CD14-positive monocyte (primary cell): ENCODE data around the gene CBR3. TPM values are rescaled to one million over a fixed set of nuclear protein-coding genes. Genes with fewer than 3 reads are reported as not detected.

Experiments
- DNase-seq, 3 donors: peaks; one replicate each; pipeline ENCODE4 v3.0.0-alpha.2; 2011 to 2022
- H2AFZ ChIP-seq: 2 replicates; pipeline ENCODE4 v1.6.0; 2012; ENCODE audit warnings: mild to moderate bottlenecking, low read depth, low read length, inconsistent platforms; ENCODE audit not compliant: insufficient read depth, poor library complexity, severe bottlenecking
- H3K27ac ChIP-seq, 2 donors: 1 replicate in 1 of 2; 2 replicates in 1 of 2; pipeline ENCODE4 v1.5.1; 2012 to 2013; ENCODE audit warnings: low read length in 2 of 2, control low read depth in 1 of 2, inconsistent platforms in 1 of 2, low read depth in 1 of 2, mild to moderate bottlenecking in 1 of 2
- H3K27me3 ChIP-seq, 2 donors: one replicate each; pipeline versions ENCODE4 v1.6.0 to v1.6.1; 2011 to 2013; ENCODE audit warnings: low read length in 2 of 2; ENCODE audit not compliant: control insufficient read depth in 2 of 2, insufficient read depth in 2 of 2
- H3K36me3 ChIP-seq, 2 donors: replicated peaks in 1 of 2; 1 replicate in 1 of 2; 2 replicates in 1 of 2; pipeline versions ENCODE4 v1.5.1 to v1.6.1; 2012 to 2013; ENCODE audit warnings: low read length in 2 of 2, control low read depth in 1 of 2, inconsistent platforms in 1 of 2, mild to moderate bottlenecking in 1 of 2; ENCODE audit not compliant: insufficient read depth in 2 of 2, control insufficient read depth in 1 of 2
- H3K4me1 ChIP-seq, 2 donors: 1 replicate in 1 of 2; 2 replicates in 1 of 2; pipeline versions ENCODE4 v1.5.1 to v1.6.1; 2012 to 2013; ENCODE audit warnings: low read length in 2 of 2, control low read depth in 1 of 2, inconsistent platforms in 1 of 2, mild to moderate bottlenecking in 1 of 2, moderate library complexity in 1 of 2; ENCODE audit not compliant: insufficient read depth in 2 of 2, control insufficient read depth in 1 of 2
- H3K4me2 ChIP-seq: replicated peaks from 2 replicates; pipeline ENCODE3; 2012; ENCODE audit warnings: low read length, moderate library complexity, mild to moderate bottlenecking; ENCODE audit not compliant: poor library complexity, severe bottlenecking; ENCODE audit errors: extremely low read depth
- H3K4me3 ChIP-seq, 3 experiments: fragments of 200-600 bp in 1 of 3; sonication (generic) in 1 of 3; replicated peaks in 1 of 3; 1 replicate in 2 of 3; 2 replicates in 1 of 3; pipeline ENCODE4 v1.5.1; 2011 to 2013; ENCODE audit warnings: low read length in 3 of 3, mild to moderate bottlenecking in 3 of 3, control low read depth in 2 of 3, low read depth in 2 of 3, inconsistent platforms in 1 of 3, moderate library complexity in 1 of 3
- H3K79me2 ChIP-seq: 2 replicates; pipeline ENCODE4 v1.6.0; 2012; ENCODE audit warnings: mild to moderate bottlenecking, control low read depth, inconsistent platforms, low read length, moderate library complexity; ENCODE audit not compliant: insufficient read depth
- H3K9ac ChIP-seq: 2 replicates; pipeline ENCODE4 v1.6.0; 2017; ENCODE audit warnings: low read length, mild to moderate bottlenecking; ENCODE audit not compliant: insufficient read depth, poor library complexity, severe bottlenecking
- H3K9me3 ChIP-seq, 2 donors: replicated peaks in 1 of 2; 1 replicate in 1 of 2; 2 replicates in 1 of 2; pipeline versions ENCODE4 v1.5.1 to v1.6.1; 2012 to 2013; ENCODE audit warnings: low read length in 2 of 2, control low read depth in 1 of 2; ENCODE audit not compliant: control insufficient read depth in 1 of 2, insufficient read depth in 1 of 2
- H4K20me1 ChIP-seq: 2 replicates; pipeline ENCODE4 v1.6.0; 2012; ENCODE audit warnings: mild to moderate bottlenecking, low read length, control low read depth, moderate library complexity; ENCODE audit not compliant: insufficient read depth
- H3K27ac Mint-ChIP-seq, 7 donors: one replicate each; pipeline ENCODE4 v1.8.0; 2020; ENCODE audit warnings: mild to moderate bottlenecking in 7 of 7, mixed read lengths in 7 of 7, moderate library complexity in 6 of 7, inconsistent platforms in 2 of 7
- H3K27me3 Mint-ChIP-seq, 3 donors: one replicate each; pipeline ENCODE4 v1.8.0; 2021 to 2022; ENCODE audit warnings: low read depth in 3 of 3, mild to moderate bottlenecking in 3 of 3, mixed read lengths in 3 of 3, moderate library complexity in 3 of 3, inconsistent platforms in 1 of 3
- H3K36me3 Mint-ChIP-seq, 2 donors: one replicate each; pipeline ENCODE4 v1.8.0; 2020; ENCODE audit warnings: mixed read lengths in 2 of 2, inconsistent platforms in 1 of 2, mild to moderate bottlenecking in 1 of 2
- H3K4me1 Mint-ChIP-seq: one replicate; pipeline ENCODE4 v1.8.0; 2020; ENCODE audit warnings: mild to moderate bottlenecking, mixed read lengths
- H3K4me3 Mint-ChIP-seq, 2 donors: one replicate each; pipeline ENCODE4 v1.8.0; 2020; ENCODE audit warnings: mild to moderate bottlenecking in 2 of 2, mixed read lengths in 2 of 2, moderate library complexity in 1 of 2
- H3K9me3 Mint-ChIP-seq, 7 donors: one replicate each; pipeline ENCODE4 v1.8.0; 2020 to 2022; ENCODE audit warnings: mixed read lengths in 7 of 7, mild to moderate bottlenecking in 6 of 7, moderate library complexity in 6 of 7, inconsistent platforms in 2 of 7
- WGBS: methylation state at CpG from one replicate; pipeline ENCODE4 v1.1.5; 2013; ENCODE audit warnings: missing lambda C conversion rate; ENCODE audit not compliant: insufficient coverage; 5-methylcytosine and 5-hydroxymethylcytosine counted together
- intact Hi-C, 2 donors: fragments of 100-400 bp; cut with micrococcal nuclease; formaldehyde crosslinking; loops; one replicate each; pipeline versions ENCODE4 v1.15.0 to v1.15.1; 2023
- polyA plus RNA-seq, 3 donors: library from polyadenylated mRNA; depleted of rRNA in 1 of 3; unstranded in 2 of 3; stranded (reverse) in 1 of 3; fragments of 300-500 nt in 2 of 3; fragments of >200 nt in 1 of 3; fragmentation: Illumina TruSeq in 2 of 3; gene quantifications; 1 replicate in 2 of 3; 2 replicates in 1 of 3; pipeline ENCODE4 v1.2.3, GENCODE V29; 2012 to 2021
- TF ChIP-seq, protein P1 (sequence below): fragments of 200-600 bp; IDR thresholded peaks from one replicate; pipeline ENCODE4 v1.8.0; 2022; ENCODE audit warnings: antibody characterized with exemption, mild to moderate bottlenecking

Gene CBR3
- polyA plus RNA-seq, 3 donors = 0.32 to 0.40 TPM; not detected in 1

- H3K27me3 ChIP-seq = no peaks in the 10 kb centered on the region
- WGBS = 95% methylated on average over 16 of the region's 16 CpGs
- no peak overlapping the region for H3K4me3 ChIP-seq
- H3K27ac ChIP-seq = no peak overlapping the region
- TF ChIP-seq, protein P1, sequence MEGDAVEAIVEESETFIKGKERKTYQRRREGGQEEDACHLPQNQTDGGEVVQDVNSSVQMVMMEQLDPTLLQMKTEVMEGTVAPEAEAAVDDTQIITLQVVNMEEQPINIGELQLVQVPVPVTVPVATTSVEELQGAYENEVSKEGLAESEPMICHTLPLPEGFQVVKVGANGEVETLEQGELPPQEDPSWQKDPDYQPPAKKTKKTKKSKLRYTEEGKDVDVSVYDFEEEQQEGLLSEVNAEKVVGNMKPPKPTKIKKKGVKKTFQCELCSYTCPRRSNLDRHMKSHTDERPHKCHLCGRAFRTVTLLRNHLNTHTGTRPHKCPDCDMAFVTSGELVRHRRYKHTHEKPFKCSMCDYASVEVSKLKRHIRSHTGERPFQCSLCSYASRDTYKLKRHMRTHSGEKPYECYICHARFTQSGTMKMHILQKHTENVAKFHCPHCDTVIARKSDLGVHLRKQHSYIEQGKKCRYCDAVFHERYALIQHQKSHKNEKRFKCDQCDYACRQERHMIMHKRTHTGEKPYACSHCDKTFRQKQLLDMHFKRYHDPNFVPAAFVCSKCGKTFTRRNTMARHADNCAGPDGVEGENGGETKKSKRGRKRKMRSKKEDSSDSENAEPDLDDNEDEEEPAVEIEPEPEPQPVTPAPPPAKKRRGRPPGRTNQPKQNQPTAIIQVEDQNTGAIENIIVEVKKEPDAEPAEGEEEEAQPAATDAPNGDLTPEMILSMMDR = no peak
- peaks cover 22 to 45% of the 10 kb centered on the region in 2 donors for H3K36me3 Mint-ChIP-seq
- H3K9me3 ChIP-seq = no peaks in the 10 kb centered on the region
- intact Hi-C loops = no loop called here
- no peak overlapping the region for H2AFZ ChIP-seq
- peaks cover 63 to 67% of the 10 kb centered on the region in 2 donors for H3K4me1 ChIP-seq
- H3K79me2 ChIP-seq = peaks cover 50% of the 10 kb centered on the region
- H3K9ac ChIP-seq = no peak overlapping the region
- no peak overlapping the region for H3K4me3 Mint-ChIP-seq
- H3K36me3 ChIP-seq = peaks cover 7 to 21% of the 10 kb centered on the region in 2 donors
- H3K4me2 ChIP-seq = no peak overlapping the region
- peaks cover 0 to 9% (median 3%) of the 10 kb centered on the region in 7 donors for H3K9me3 Mint-ChIP-seq
- H3K27me3 Mint-ChIP-seq = peaks cover 0 to 2% (median 0%) of the 10 kb centered on the region in 3 donors
- DNase-seq = no peak
- H3K4me1 Mint-ChIP-seq = peaks cover 61% of the 10 kb centered on the region
- peaks cover 20% of the 10 kb centered on the region for H4K20me1 ChIP-seq
- H3K27ac Mint-ChIP-seq = no peak overlapping the region
These were observed 49.7 kb downstream of the CBR3 start for GRCh38 chr21:36184545-36184944.

DNA sequence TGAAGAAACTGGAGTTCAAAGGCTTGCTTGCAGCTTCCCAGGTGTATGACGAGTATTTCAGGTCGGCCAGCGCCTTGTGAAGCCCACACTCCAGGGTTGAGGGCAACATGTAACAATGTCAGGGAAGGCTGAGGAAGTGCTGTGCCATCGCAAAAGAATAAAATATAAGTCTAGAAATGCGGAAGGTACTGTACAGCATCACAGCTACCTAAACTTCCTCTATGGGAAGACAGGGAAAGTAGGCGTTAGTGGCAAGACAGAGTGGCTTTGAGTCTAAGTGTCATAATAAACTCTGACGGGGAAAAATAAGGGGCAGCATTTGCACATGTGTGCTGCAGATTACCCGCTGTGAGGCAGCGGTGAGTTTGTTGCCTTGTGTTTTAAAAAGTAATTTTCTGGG, 50.6 kb downstream of the CBR3 start:
- Mint-ChIP-seq H3K4me3 (no peak overlapping the region), H3K27ac (peak overlapping the region in 5 of 7 donors; percentile 14 to 82 (median 62)), H3K27me3 (peaks cover 0 to 2% (median 0%) of the 10 kb centered on the region in 3 donors), H3K36me3 (peaks cover 23 to 41% of the 10 kb centered on the region in 2 donors), H3K4me1 (peaks cover 61% of the 10 kb centered on the region), H3K9me3 (peaks cover 0 to 9% (median 3%) of the 10 kb centered on the region in 7 donors)
- Histone ChIP-seq H3K27ac (peak overlapping the region in 1 of 2 donors; percentile 71), H3K36me3 (peaks cover 7 to 21% of the 10 kb centered on the region in 2 donors), H3K79me2 (peaks cover 42% of the 10 kb centered on the region), H2AFZ (no peak overlapping the region), H3K4me1 (peaks cover 61 to 66% of the 10 kb centered on the region in 2 donors), H3K4me3 (no peak overlapping the region), H3K27me3 (no peaks in the 10 kb centered on the region), H4K20me1 (peaks cover 20% of the 10 kb centered on the region), H3K9me3 (no peaks in the 10 kb centered on the region), H3K4me2 (no peak overlapping the region), H3K9ac (no peak overlapping the region)
- intact Hi-C loops = loop anchor here in 1 of 2 donors (5.0 kb wide), 1 partner anchor 33 kb away; no protein-coding TSS in a partner anchor
- WGBS = 98% methylated on average over 5 of the region's 9 CpGs
- peak in 1 of 3 donors; percentile 23 for DNase-seq
- TF ChIP-seq, protein P1 = no peak
